ENCODE results near the gene TMPRSS9.

The TMPRSS9 gene

DNA sequence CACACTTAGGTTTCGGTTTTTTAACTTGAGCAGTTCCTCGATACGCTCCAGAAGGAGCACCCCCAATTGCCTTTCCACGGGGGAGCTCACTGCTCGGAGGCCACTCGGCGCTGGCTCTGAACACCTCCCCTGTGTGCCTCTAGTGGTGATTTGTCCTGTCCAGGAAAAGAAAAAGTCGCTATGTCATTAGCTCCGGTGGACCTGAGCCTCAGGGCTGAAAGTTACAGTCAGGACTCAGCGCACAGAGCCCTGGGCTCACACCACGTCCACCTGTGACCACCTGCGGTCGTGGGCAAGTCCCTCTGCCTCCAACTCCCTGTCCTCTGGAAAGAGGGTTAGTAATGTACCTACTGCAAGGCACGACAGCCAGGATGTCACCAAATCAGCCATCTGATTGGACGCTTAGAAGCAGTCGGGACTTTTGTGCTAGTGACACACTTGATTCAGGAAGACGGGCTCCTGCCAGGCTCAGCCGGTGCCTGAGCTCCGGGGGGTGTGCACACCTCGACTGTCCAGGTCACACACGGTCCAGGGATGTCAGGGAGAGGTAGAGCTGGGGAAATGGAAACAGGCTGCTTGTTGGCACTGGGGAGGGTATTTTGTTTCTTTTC lies 3.9 kb upstream of the TMPRSS9 start:
- no peak for DNase-seq (ENCODE audit: extremely low spot score, insufficient read length, low read depth)
- FAIRE-seq = no peak

GRCh38 chr19:2357279-2358206 lies 2.5 kb upstream of the TMPRSS9 start:
- no peak for DNase-seq (ENCODE audit: extremely low spot score, insufficient read length, low read depth)
- FAIRE-seq = no peak

DNA sequence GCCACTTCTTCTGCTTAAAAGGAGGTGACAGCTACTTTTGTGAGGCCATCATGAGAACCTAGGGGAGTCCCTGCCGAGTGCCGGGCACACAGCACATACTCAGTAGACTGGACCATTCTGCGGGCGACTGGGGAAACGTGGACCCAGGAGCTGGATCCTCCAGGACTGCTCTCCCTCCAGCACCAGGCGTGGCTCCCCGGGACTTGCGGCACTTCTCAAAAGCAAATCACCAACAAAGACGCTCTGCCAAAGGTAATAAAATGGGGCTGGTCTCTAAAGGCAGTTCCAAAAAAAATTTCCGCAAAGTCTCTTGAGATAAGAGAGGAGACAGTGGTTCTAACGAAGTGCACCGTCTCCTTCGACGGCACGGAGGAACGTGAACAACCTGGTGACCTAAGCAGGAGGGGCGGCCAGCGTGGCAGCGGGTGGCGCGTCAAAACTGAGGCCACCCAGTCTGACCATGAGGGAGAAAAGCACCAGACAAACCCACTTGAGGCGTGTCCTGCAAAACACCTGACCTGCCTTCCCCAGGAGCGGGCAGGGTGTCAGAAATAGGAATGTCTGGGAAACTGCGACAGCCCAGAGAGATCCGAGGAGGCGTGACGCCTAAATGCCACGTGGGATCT lies 1.4 kb upstream of the TMPRSS9 start:
- no peak for DNase-seq (ENCODE audit: extremely low spot score, insufficient read length, low read depth)
- no peak for FAIRE-seq

DNA sequence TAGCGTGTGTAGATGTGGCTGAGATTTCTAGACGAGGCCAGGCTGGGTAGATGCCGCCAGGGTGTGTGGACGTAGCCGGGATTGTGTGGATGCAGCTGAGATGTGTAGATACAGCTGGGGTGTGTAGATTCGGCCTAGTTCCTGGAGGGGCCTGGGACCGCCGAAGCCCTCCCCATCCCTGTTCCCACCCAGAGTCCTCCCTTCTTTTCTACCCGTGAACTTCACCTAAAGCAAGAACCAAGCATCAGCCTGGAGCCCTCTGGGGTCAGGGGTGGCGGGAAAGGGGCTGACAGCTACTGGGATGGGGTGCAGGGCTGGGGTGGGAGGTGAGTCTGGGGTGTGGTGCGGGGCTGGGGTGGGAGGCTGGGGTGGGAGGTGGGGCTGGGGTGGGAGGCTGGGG lies 768 bp downstream of the TMPRSS9 start:
- FAIRE-seq = no peak
- DNase-seq (ENCODE audit: extremely low spot score, insufficient read length, low read depth) = no peak

DNA sequence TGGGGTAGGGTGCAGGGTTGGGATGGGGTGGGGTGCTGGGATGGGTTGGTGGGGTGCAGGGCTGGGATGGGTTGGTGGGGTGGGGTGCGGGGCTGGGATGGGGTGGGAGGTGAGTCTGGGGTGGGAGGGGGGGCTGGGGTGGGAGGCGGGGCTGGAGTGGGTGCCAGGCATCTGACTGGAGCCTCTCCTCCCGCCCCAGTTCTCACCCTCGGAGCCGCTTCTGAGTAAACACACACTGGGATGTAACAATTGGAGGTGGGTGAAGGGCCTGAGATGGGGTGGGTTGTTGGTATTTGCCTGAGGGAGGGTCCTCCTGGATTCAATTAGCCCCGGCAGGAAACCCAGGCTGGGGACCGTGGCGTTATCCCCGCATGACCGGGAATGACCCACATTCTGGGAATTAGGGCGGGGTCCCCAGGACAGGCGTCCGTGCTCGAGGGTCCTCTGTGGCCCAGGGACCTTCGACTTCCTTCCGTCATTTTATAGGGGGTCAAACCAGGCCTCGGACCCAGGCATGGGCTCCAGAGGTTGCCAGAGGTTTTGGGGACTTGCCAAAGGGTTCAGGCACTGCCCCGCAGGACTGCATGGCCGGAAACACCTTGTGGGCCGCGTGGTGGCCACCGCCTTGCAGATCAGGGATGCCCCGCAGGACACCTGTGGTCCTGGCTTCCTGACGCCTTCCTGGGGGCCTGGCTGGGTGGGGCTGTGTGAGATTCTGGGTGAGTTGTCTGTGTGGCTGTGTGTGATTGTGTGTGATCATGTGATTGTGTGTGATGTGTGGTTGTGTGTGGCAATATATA lies 1.4 kb downstream of the TMPRSS9 start:
- DNase-seq (ENCODE audit: extremely low spot score, insufficient read length, low read depth) (no peak), FAIRE-seq (no peak)

- FAIRE-seq (no peak), DNase-seq (ENCODE audit: extremely low spot score, insufficient read length, low read depth) (no peak)
Measured at GRCh38 chr19:2362046-2362969, 2.2 kb downstream of the TMPRSS9 start.

- DNase-seq (ENCODE audit: extremely low spot score, insufficient read length, low read depth) (no peak), FAIRE-seq (no peak)
Measured at GRCh38 chr19:2362970-2363300, 2.9 kb downstream of the TMPRSS9 start.

DNA sequence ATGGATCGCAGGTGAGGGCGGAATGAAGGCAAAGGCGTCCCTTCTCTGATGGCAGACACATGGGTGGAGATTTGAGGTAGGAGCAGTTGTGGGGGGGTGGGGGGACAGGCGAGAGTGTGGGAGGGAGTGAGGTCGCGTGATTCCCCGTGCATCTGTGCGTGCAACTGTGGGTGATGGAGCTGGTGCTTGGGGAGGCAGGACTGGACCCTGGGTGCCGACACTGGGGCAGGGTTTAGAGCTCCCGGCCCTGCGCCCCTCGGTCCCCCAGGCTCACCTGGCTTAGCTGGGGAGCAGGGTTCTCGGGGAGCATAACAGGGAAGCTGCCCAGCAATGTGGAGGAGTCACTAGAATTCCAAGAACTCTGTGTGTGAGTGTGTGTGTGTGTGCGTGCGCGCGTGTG lies 3.4 kb downstream of the TMPRSS9 start:
- DNase-seq (ENCODE audit: extremely low spot score, insufficient read length, low read depth) (no peak), FAIRE-seq (no peak)

- FAIRE-seq = no peak
Measured at GRCh38 chr19:2365201-2365970, 5.3 kb downstream of the TMPRSS9 start.

GRCh38 chr19:2371656-2372055 lies 11.6 kb downstream of the TMPRSS9 start:
- DNase-seq (ENCODE audit: extremely low spot score, insufficient read length, low read depth) (no peak), FAIRE-seq (no peak)

More at GRCh38 chr19:2365201-2365970, 5.3 kb downstream of the TMPRSS9 start:
- no peak for DNase-seq (ENCODE audit: extremely low spot score, insufficient read length, low read depth)

DNA sequence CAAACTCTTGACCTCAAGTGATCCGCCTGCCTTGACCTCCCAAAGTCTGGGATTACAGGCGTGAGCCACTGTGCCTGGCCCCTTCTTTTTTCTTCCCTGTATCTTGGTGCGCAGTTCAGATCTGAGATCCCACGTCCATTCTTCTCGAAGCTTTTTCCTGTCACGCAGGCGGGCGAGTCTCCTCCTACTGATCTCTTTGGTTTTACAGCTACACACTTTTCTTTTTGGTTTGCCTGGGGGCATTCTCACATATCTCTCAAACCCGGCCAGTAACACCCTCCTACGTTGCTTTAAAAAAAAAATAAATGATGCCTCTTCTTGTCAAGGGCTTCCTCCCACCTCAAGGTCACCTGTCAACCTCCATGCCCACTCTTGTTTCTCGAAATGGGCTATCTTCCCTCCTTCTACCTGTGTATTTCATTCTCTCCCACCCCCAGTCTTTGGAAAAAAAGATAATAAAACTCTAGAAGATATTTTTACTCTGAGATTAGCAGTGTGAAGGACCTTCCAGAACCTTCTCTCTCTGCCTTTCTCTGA lies 12.1 kb downstream of the TMPRSS9 start:
- DNase-seq (ENCODE audit: extremely low spot score, insufficient read length, low read depth) = no peak
- no peak for FAIRE-seq

DNA sequence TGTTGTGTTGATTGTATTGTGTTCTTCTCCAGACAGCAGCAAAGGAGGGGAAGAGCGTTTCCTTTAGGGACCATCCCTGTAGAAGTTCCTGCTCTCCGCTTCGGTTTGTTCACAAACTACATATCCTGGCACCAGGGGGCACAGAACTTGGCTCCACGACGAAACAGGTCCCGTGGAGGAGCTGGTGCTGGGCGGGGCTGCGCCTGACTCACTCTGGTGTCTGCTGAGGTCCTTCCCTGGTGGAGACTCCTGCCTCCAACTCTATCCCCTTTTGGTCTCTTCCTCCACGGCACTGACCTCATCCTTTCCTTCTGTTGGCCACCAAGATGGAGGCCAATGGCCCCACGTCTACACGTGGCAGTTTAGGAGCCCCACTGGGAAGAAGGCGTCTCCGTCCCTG lies 14.7 kb downstream of the TMPRSS9 start:
- no peak for DNase-seq (ENCODE audit: extremely low spot score, insufficient read length, low read depth)
- FAIRE-seq = no peak

GRCh38 chr19:2375353-2376121 lies 15.5 kb downstream of the TMPRSS9 start:
- DNase-seq (ENCODE audit: extremely low spot score, insufficient read length, low read depth) = no peak
- FAIRE-seq = no peak

DNA sequence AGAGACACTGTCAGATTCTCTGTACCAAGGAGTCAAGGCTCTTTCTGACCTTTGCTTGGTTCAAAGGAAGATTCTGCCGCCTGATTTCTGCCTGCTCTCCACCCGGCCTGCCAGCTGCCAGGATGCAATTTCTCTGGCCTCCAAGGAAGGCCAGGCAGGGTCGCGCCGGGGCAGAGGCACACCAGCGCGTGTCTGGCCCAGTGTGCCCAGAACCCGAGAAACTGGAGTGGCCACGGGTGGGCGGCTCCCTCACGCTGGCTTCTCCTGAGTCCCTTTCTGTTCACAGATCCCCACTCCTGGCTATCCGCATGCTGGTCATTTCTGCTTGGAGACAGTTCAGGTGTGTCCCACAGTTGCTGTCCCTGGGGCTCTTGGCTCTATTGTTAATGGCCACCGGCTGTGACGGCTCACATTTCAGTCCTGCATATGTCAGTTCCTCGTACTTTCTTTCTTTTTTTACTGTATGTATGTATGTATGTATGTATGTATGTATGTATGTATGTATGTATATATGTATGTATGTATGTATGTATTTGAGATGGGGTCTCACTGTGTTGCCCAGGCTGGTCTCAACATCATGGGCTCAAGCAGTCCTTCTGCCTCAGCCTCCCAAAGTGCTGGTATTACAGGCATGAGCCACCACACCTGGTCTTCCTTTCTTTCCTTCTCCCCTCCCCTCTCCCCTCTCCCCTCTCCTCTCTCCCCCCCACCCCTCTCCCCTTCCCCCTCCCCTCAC lies 16.9 kb downstream of the TMPRSS9 start:
- no peak for DNase-seq (ENCODE audit: extremely low spot score, insufficient read length, low read depth)
- FAIRE-seq = no peak

GRCh38 chr19:2380567-2380966 lies 20.5 kb downstream of the TMPRSS9 start:
- DNase-seq (ENCODE audit: extremely low spot score, insufficient read length, low read depth) (no peak), FAIRE-seq (no peak)

DNA sequence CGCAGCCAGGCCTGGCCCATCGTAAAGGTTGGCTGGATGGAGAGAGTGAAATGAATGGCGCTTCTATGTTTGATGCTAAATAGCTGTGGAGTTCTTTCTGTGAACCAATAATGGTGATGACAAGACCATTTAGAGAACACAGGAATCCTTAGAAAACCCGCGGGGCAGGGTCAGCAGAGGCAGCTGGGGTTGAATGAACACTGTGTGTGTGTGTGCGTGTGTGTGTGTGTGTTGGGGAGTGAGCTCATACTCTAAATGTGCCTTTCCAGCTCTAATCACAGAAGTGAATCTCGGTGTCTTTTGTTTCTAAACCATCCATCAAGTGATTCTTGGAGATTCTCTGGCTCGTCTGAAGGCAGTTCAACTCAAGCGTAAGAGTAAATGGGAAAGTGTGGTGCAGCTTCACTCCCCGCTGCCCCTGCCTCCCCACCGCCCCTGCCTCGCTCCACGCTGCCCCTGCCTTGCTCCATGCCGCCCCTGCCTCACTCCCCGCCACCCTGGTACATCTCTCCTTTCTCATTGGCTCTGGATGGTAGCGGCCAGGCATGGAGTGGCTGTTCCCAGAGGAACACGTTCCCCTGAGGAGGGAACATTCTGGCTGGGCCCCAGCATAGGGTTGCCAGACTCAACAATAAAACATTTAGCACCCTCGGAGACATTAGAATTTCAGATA lies 21.2 kb downstream of the TMPRSS9 start:
- FAIRE-seq = no peak
- no peak for DNase-seq (ENCODE audit: extremely low spot score, insufficient read length, low read depth)
